B cell (primary cell): ENCODE results near the gene NRXN2. TPM values are rescaled to one million over a fixed set of nuclear protein-coding genes. Genes with fewer than 3 reads are reported as not detected.

Source experiments
- ATAC-seq: fragments of 200-7000 bp; cut with Tn5 transposase; one replicate; pipeline ENCODE4 v1.10.0; 2021; ENCODE audit warnings: low read depth, mild to moderate bottlenecking, moderate number of reproducible peaks, moderate library complexity
- CTCF ChIA-PET: fragments of 350-600 bp; sonication (Branson Sonifier 250); formaldehyde crosslinking; loops from one replicate; lab custom pipeline; 2021; ENCODE audit warnings: antibody characterized with exemption, inconsistent platforms; lab: Charles Lee
- POLR2A ChIA-PET: fragments of 350-600 bp; sonication (Branson Sonifier 250); formaldehyde crosslinking; loops from one replicate; lab custom pipeline; 2021; ENCODE audit warnings: antibody characterized with exemption; lab: Charles Lee
- DNase-seq: peaks from one replicate; pipeline ENCODE4 v3.0.0; 2013
- H2AFZ ChIP-seq: 2 replicates; pipeline ENCODE4 v1.6.1; 2012; ENCODE audit warnings: mild to moderate bottlenecking, low read depth, low read length; ENCODE audit not compliant: insufficient read depth, poor library complexity, severe bottlenecking
- H3K27ac ChIP-seq, 2 donors: 1 replicate in 1 of 2; 2 replicates in 1 of 2; pipeline ENCODE4 v1.5.1; 2012 to 2013; ENCODE audit warnings: low read length in 2 of 2, mild to moderate bottlenecking in 2 of 2, moderate library complexity in 1 of 2
- H3K27me3 ChIP-seq, 4 experiments: fragments of 200-600 bp in 1 of 4; sonication (generic) in 1 of 4; replicated peaks in 1 of 4; 1 replicate in 2 of 4; 2 replicates in 2 of 4; pipeline versions ENCODE4 v1.6.1 to v1.7.0; 2013 to 2016; ENCODE audit warnings: low read length in 3 of 4, mild to moderate bottlenecking in 2 of 4, mixed read lengths in 1 of 4, moderate library complexity in 1 of 4; ENCODE audit not compliant: insufficient read depth in 4 of 4, control insufficient read depth in 3 of 4; ENCODE audit errors: control extremely low read depth in 1 of 4
- H3K36me3 ChIP-seq, 2 experiments: replicated peaks in 1 of 2; 1 replicate in 1 of 2; 2 replicates in 1 of 2; pipeline versions ENCODE4 v1.6.1 to v1.7.1; 2013; ENCODE audit warnings: low read length in 1 of 2; ENCODE audit not compliant: insufficient read depth in 2 of 2, control insufficient read depth in 1 of 2; ENCODE audit errors: control extremely low read depth in 1 of 2, extremely low read depth in 1 of 2
- H3K4me1 ChIP-seq, 2 donors: fragments of 200-600 bp in 1 of 2; sonication (generic) in 1 of 2; 1 replicate in 1 of 2; 2 replicates in 1 of 2; pipeline versions ENCODE4 v1.5.1 to v1.6.1; 2013 to 2017; ENCODE audit warnings: low read length in 2 of 2; ENCODE audit not compliant: control insufficient read depth in 2 of 2, insufficient read depth in 2 of 2
- H3K4me2 ChIP-seq: replicated peaks from 2 replicates; pipeline ENCODE3; 2012; ENCODE audit warnings: mild to moderate bottlenecking, low read depth, low read length; ENCODE audit not compliant: poor library complexity, severe bottlenecking
- H3K4me3 ChIP-seq, 5 experiments: fragments of 200-600 bp in 1 of 5; sonication (generic) in 1 of 5; 1 replicate in 3 of 5; 2 replicates in 2 of 5; pipeline versions ENCODE4 v1.5.1 to v1.7.0; 2011 to 2016; ENCODE audit warnings: low read length in 4 of 5, mild to moderate bottlenecking in 4 of 5, low read depth in 2 of 5, control low read depth in 1 of 5, moderate library complexity in 1 of 5; ENCODE audit not compliant: insufficient read depth in 1 of 5; ENCODE audit errors: control extremely low read depth in 1 of 5, extremely low read depth in 1 of 5
- H3K79me2 ChIP-seq: fragments of 200-600 bp; sonication (generic); one replicate; pipeline ENCODE4 v1.6.0; 2016; ENCODE audit warnings: low read length; ENCODE audit not compliant: control insufficient read depth, insufficient read depth
- H3K9ac ChIP-seq: fragments of 200-600 bp; sonication (generic); 2 replicates; pipeline ENCODE4 v1.6.1; 2017; ENCODE audit warnings: mild to moderate bottlenecking, low read length, moderate library complexity
- H3K9me3 ChIP-seq, 3 donors: one replicate each; pipeline versions ENCODE4 v1.6.1 to v1.7.1; 2013; ENCODE audit warnings: low read length in 2 of 3; ENCODE audit not compliant: control insufficient read depth in 2 of 3, insufficient read depth in 1 of 3; ENCODE audit errors: control extremely low read depth in 1 of 3
- H4K20me1 ChIP-seq: 2 replicates; pipeline ENCODE4 v1.6.0; 2012; ENCODE audit warnings: mild to moderate bottlenecking, low read length; ENCODE audit not compliant: insufficient read depth, control insufficient read depth, poor library complexity, severe bottlenecking
- H3K27ac Mint-ChIP-seq: one replicate; pipeline ENCODE4 v1.8.0; 2021; ENCODE audit warnings: mixed read lengths
- H3K27me3 Mint-ChIP-seq: one replicate; pipeline ENCODE4 v1.8.0; 2021; ENCODE audit warnings: mixed read lengths
- H3K4me1 Mint-ChIP-seq: one replicate; pipeline ENCODE4 v1.8.0; 2021; ENCODE audit warnings: mixed read lengths
- H3K4me3 Mint-ChIP-seq: one replicate; pipeline ENCODE4 v1.8.0; 2021; ENCODE audit warnings: mixed read lengths
- H3K9me3 Mint-ChIP-seq: one replicate; pipeline ENCODE4 v1.8.0; 2022; ENCODE audit warnings: mixed read lengths; ENCODE audit not compliant: insufficient read depth
- CTCF ChIP-seq: fragments of 200-600 bp; IDR thresholded peaks from one replicate; pipeline ENCODE4 v1.8.0; 2022; ENCODE audit warnings: antibody characterized with exemption, mild to moderate bottlenecking
- EZH2 ChIP-seq: IDR thresholded peaks from 2 replicates; pipeline ENCODE4 v1.6.1; 2012; ENCODE audit warnings: borderline replicate concordance, low read depth, mild to moderate bottlenecking, moderate library complexity, low read length; ENCODE audit not compliant: insufficient read depth, poor library complexity, severe bottlenecking
- WGBS: methylation state at CpG from one replicate; pipeline ENCODE4 v1.1.5; 2013; ENCODE audit warnings: missing lambda C conversion rate; ENCODE audit not compliant: insufficient coverage; 5-methylcytosine and 5-hydroxymethylcytosine counted together
- intact Hi-C: fragments of 100-400 bp; cut with micrococcal nuclease; formaldehyde crosslinking; loops from one replicate; pipeline ENCODE4 v1.10.0; 2022
- polyA plus RNA-seq: library from polyadenylated mRNA; depleted of rRNA; stranded (reverse); fragments of >200 nt; gene quantifications from 2 replicates; pipeline ENCODE4 v1.2.3, GENCODE V29; 2012
- total RNA-seq, 2 donors: library from RNA; stranded (reverse); fragments of 120-200 nt in 1 of 2; gene quantifications; 1 replicate in 1 of 2; 2 replicates in 1 of 2; pipeline versions ENCODE4 v1.2.3 to v1.2.4, GENCODE V29; 2013 to 2022

The NRXN2 gene
- total and polyA plus RNA-seq, 2 donors (not counting 1 experiment from before 2014, with no cell fraction given), result 0.01 to 0.52 TPM

GRCh38 chr11:64577202-64577601, 145.8 kb downstream of the NRXN2 start:
- Mint-ChIP-seq H3K4me1 (no peaks in the 10 kb centered on the region), H3K27me3 (peaks cover 14% of the 10 kb centered on the region), H3K9me3 (no peaks in the 10 kb centered on the region), H3K27ac (no peak overlapping the region), H3K4me3 (no peak overlapping the region)
- peaks cover 0 to 3% (median 0%) of the 10 kb centered on the region in 4 experiments for H3K27me3 ChIP-seq
- TF ChIP-seq CTCF (no peak), EZH2 (no peak)
- no peaks in the 10 kb centered on the region for H3K36me3 ChIP-seq
- peaks cover 0 to 8% of the 10 kb centered on the region in 2 donors for H3K4me1 ChIP-seq
- H2AFZ ChIP-seq, result no peak overlapping the region
- H3K27ac ChIP-seq, result no peak overlapping the region
- no peak for DNase-seq
- ChIA-PET POLR2A (no interaction called here), CTCF (interaction anchor here (0.5 kb wide), 1 partner anchor 31 kb away, joined by 3 read pairs; no protein-coding TSS in a partner anchor)
- H3K4me3 ChIP-seq, result no peak overlapping the region
- no peaks in the 10 kb centered on the region for H3K79me2 ChIP-seq
- ATAC-seq, result no peak
- no peak overlapping the region for H3K4me2 ChIP-seq
- intact Hi-C loops, result no loop called here
- WGBS, result 97% methylated on average over 6 of the region's 6 CpGs
- no peak overlapping the region for H3K9ac ChIP-seq
- H4K20me1 ChIP-seq, result no peaks in the 10 kb centered on the region
- H3K9me3 ChIP-seq, result peaks cover 0 to 4% (median 0%) of the 10 kb centered on the region in 3 donors

- TF ChIP-seq EZH2, result no peak
- H3K4me3 Mint-ChIP-seq, result no peak overlapping the region
- H3K27me3 Mint-ChIP-seq, result peaks cover 18% of the 10 kb centered on the region
- H3K4me2 ChIP-seq, result no peak overlapping the region
- ATAC-seq (no peak), DNase-seq (no peak)
- H3K79me2 ChIP-seq, result no peaks in the 10 kb centered on the region
- no peak overlapping the region for H3K9ac ChIP-seq
- H3K9me3 Mint-ChIP-seq, result no peaks in the 10 kb centered on the region
- H3K27ac ChIP-seq, result no peak overlapping the region
- 89% methylated on average over 8 of the region's 8 CpGs for WGBS
- no peak overlapping the region for H3K27ac Mint-ChIP-seq
- H3K9me3 ChIP-seq, result no peaks in the 10 kb centered on the region
- no peaks in the 10 kb centered on the region for H3K27me3 ChIP-seq
- no peak overlapping the region for H3K4me3 ChIP-seq
- H2AFZ ChIP-seq, result no peak overlapping the region
- ChIA-PET POLR2A (no interaction called here), CTCF (no interaction called here)
- intact Hi-C loops, result no loop called here
- H3K4me1 ChIP-seq, result no peaks in the 10 kb centered on the region
- no peaks in the 10 kb centered on the region for H3K4me1 Mint-ChIP-seq
- H3K36me3 ChIP-seq, result no peaks in the 10 kb centered on the region
- no peaks in the 10 kb centered on the region for H4K20me1 ChIP-seq
These were observed 150.9 kb downstream of the NRXN2 start for GRCh38 chr11:64572143-64572542.
